AG09319 (cell line): Measurements from ENCODE around the gene SEC14L3.

Source experiments
- DNase-seq: peaks from one replicate; pipeline ENCODE4 v3.0.0-alpha.2; 2010; ENCODE audit warnings: low read depth; ENCODE audit errors: extremely low read depth
- CTCF ChIP-seq: IDR thresholded peaks from 2 replicates; pipeline ENCODE4 v1.5.1; 2011; ENCODE audit warnings: low read depth, mild to moderate bottlenecking, inconsistent platforms, low read length, moderate library complexity

Gene SEC14L3

GRCh38 chr22:30414525-30415047, 57.2 kb downstream of the SEC14L3 start:
- no peak for TF ChIP-seq CTCF
- no peak for DNase-seq

GRCh38 chr22:30413745-30414524, 57.9 kb downstream of the SEC14L3 start:
- TF ChIP-seq CTCF, result no peak
- DNase-seq, result no peak

- TF ChIP-seq CTCF, result no peak
- no peak for DNase-seq
These were observed 58.8 kb downstream of the SEC14L3 start for GRCh38 chr22:30413001-30413400.

GRCh38 chr22:30411780-30412179, 60.0 kb downstream of the SEC14L3 start:
- no peak for DNase-seq
- TF ChIP-seq CTCF, result no peak
